Peyer's patch (tissue), 4 donors: Measurements from ENCODE around the gene MRPL44.

Experiments used
- POLR2A ChIP-seq, 2 donors: fragments of 450-650 bp; IDR thresholded peaks; one replicate each; pipeline ENCODE4 v1.5.1; 2017; ENCODE audit warnings: antibody characterized with exemption in 2 of 2, mild to moderate bottlenecking in 2 of 2, moderate library complexity in 2 of 2
- TF ChIP-seq, protein P1 (sequence below), 6 experiments: fragments of 450-650 bp in 4 of 6; fragments of 200-600 bp in 2 of 6; sonication (generic) in 1 of 6; IDR thresholded peaks; one replicate each; pipeline ENCODE4 v1.5.1; 2017 to 2019; ENCODE audit warnings: antibody characterized with exemption in 6 of 6, mild to moderate bottlenecking in 3 of 6, moderate library complexity in 1 of 6

DNA sequence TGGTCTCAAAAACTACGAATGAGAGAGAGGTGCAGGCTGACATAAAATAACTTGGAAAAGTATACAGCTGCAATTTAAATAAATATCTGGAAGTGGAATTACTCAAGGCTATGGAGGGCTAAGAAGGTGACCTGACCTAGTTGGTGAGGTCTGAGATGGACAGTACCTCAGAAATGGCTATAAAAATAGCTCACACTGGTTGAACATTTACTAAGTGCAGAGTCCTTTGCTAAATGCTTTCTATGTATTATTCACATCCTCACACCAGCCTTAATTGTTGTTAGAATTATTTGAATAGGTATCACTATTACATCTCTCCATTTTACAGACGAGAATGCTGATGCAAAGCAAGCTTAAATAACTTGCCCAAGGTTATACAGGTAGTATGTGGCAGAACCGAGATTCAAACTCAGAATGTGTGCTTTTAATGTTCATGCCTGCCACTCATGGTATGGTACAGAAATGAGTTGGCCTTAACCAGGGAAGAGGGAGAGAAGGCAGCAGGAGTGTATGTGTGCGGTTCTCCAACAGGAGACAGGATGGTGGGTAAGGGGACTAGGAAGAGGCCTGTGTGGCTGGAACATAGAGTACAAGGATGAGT lies 37.4 kb downstream of the MRPL44 start:
- no peak for TF ChIP-seq POLR2A (IDR thresholded peaks at IDR 0.05)
- TF ChIP-seq, protein P1, sequence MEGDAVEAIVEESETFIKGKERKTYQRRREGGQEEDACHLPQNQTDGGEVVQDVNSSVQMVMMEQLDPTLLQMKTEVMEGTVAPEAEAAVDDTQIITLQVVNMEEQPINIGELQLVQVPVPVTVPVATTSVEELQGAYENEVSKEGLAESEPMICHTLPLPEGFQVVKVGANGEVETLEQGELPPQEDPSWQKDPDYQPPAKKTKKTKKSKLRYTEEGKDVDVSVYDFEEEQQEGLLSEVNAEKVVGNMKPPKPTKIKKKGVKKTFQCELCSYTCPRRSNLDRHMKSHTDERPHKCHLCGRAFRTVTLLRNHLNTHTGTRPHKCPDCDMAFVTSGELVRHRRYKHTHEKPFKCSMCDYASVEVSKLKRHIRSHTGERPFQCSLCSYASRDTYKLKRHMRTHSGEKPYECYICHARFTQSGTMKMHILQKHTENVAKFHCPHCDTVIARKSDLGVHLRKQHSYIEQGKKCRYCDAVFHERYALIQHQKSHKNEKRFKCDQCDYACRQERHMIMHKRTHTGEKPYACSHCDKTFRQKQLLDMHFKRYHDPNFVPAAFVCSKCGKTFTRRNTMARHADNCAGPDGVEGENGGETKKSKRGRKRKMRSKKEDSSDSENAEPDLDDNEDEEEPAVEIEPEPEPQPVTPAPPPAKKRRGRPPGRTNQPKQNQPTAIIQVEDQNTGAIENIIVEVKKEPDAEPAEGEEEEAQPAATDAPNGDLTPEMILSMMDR (IDR thresholded peaks at IDR 0.05), result no peak
